COLO829 (cell line): ENCODE results near the gene GRIA3.
"Not testable (repeated sequence)": the region's sequence is repeated elsewhere in the genome, so short reads cannot be mapped to it uniquely, and the experiment has no call there.

Experiments
- DNase-seq: peaks from one replicate; pipeline ENCODE4 v3.0.0; 2012; ENCODE audit warnings: low spot score

Gene GRIA3

DNA sequence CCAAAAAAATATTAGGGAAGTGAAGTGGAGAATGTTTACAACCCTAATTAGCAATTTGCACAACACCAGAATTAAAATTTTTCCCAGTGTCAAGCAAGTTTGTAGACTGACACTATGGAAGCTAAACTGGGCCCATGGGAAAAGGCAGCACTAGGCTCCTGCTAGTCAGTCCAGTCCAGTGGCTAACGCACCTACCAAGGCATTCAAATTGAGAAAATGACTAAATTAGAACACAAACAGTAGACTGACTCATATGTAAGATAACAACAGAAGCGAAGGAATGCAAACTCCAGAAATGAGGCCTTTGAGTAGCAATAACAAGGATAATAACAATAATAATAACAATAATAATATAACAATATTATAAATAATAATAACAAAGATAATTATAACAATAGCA is 90.7 kb downstream of the GRIA3 start:
- no peak for DNase-seq

- DNase-seq, result no peak
Observed at GRCh38 chrX:123277347-123277746, 93.3 kb downstream of the GRIA3 start.

- no peak for DNase-seq
Observed at GRCh38 chrX:123277821-123278220, 93.7 kb downstream of the GRIA3 start.

GRCh38 chrX:123282241-123282640 is 98.2 kb downstream of the GRIA3 start:
- no peak for DNase-seq

DNA sequence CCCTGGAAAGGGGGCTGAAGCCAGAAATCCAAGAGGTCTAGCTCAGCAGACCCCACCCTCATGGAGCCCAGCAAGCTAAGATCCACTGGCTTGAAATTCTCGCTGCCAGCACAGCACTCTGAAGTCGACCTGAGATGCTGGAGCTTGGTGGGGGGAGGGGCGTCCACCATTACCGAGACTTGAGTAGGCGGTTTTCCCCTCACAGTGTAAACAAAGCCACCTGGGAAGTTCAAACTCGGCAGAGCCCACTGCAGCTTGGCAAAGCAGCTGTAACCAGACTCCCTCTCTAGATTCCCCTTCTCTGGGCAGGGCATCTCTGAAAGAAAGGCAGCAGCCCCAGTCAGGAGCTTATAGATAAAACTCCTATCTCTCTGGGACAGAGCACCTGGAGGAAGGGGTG is 99.3 kb downstream of the GRIA3 start:
- not testable (repeated sequence) for DNase-seq

DNA sequence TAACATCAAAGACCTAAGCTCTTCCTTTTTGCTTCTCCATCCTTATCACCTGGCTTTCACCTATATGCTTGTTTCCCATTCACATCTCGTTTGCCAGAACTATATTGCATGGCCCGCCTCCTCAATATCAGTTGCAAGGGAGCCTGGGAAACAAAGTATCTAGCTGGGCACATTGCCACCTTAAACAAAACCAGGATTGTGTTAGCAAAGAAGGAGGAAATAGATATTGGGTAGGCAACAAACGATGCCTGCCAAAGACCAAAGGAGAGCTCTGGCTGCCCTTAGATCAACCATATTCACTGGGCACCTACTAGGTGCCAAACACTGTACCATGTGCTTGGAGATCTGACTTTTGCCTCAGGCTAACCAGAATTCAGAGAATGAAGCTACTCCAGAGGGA is 107.5 kb downstream of the GRIA3 start:
- DNase-seq, result peak; percentile 33

GRCh38 chrX:123298026-123298425 is 113.9 kb downstream of the GRIA3 start:
- no peak for DNase-seq

GRCh38 chrX:123303429-123303828 is 119.4 kb downstream of the GRIA3 start:
- DNase-seq, result no peak

GRCh38 chrX:123308658-123309057 is 124.6 kb downstream of the GRIA3 start:
- DNase-seq, result no peak

DNA sequence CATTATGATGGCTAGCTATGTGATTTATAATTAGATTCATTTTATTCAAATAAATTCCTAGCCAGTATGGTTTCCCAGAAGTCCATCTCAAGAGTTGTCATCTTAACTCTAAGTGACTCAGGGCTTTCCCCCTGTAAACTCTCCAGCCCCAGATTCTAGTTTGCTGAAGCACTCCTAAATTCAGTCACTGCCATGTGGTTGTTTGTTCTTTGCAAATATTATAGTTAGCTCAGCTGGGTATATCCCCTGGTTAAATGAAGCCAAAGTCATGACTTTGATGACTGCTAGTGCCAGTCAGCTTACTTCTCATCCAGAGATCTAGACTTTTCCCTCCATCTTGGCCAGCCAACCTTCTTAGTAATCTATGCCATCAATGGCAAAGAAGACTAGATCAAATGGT is 126.0 kb downstream of the GRIA3 start:
- DNase-seq, result no peak

DNA sequence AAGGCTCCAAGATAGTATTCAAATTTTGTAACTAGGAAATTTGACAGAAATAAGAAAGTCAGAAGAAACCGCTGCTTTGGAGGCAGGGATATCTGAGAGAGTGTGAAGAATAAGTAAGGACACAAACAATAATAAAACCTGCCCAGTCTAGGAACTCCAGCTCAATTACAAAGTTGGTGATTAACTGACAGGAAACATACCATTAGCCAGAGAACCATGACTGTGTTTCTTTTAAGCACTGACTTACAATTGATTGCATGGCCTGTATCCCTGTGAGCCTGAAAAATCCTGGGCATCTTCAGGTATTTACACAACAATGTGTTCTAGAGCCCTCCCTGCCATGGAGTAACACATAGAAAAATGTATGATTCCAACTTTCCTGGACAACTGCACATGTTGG is 127.4 kb downstream of the GRIA3 start:
- DNase-seq, result no peak

- DNase-seq, result no peak
Observed at GRCh38 chrX:123313486-123313885, 129.4 kb downstream of the GRIA3 start.

- DNase-seq, result no peak
Observed at GRCh38 chrX:123320622-123321021, 136.5 kb downstream of the GRIA3 start.

DNA sequence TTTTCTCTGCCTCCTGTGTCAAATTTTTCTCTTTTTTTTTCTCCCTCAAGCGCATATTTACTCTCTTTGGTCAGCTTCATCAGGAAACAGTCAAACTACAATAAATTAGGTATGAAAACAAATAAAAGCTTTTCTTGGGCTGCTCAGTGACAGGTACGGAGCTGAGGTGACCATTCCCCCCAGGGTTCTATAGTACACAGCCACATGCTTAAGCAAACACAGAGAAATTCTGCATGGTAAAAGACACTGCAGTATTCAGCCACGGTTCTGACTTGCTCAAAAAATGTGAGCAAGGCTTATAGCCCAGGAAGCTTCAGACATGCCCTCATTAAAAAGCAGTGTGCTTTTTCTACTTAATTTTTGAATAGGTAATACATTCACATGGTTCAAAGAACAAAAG is 138.5 kb downstream of the GRIA3 start:
- DNase-seq, result no peak

GRCh38 chrX:123324625-123325024 is 140.5 kb downstream of the GRIA3 start:
- no peak for DNase-seq

GRCh38 chrX:123330229-123330942 is 146.3 kb downstream of the GRIA3 start:
- DNase-seq, result no peak

DNA sequence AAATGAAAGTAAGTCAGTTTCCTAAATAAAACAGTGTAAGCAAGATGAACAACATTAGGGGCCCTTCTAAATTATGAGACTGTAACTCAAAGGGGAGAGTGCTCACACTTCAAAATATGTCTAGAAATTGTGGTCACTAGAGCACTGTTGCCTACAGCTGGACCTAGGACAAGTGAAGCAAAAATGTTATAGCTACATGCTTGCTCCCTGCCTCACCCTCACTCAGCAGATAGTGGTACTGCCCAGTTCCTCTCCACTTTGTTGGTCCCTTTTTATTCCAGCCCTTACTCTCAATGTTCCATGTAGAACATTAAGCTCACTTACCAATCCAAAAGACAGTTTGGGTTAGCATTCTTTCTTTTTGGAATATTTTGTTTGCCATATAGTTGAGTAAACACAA is 147.3 kb downstream of the GRIA3 start:
- no peak for DNase-seq

GRCh38 chrX:123331859-123332258 is 147.8 kb downstream of the GRIA3 start:
- no peak for DNase-seq

DNA sequence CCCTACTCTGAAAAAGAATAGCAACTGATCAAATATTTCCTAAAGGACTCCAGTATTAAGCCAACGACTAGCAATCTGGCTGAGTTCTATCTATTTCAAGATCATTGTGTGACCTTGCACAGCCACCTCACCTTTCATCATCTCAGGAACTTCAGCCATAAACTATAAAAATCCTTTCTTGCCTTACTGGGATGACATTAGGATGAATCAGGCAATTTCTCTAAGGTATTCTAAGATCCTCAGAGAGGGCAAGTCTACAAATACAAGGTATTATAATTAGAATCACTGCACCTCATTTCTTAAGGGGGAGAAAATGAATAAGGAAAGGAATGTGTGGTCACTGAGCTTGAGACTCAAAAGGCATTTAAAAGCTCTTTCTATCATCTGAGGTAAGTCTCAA is 152.6 kb downstream of the GRIA3 start:
- no peak for DNase-seq

- DNase-seq, result no peak
Observed at GRCh38 chrX:123337886-123338639, 154.0 kb downstream of the GRIA3 start.

DNA sequence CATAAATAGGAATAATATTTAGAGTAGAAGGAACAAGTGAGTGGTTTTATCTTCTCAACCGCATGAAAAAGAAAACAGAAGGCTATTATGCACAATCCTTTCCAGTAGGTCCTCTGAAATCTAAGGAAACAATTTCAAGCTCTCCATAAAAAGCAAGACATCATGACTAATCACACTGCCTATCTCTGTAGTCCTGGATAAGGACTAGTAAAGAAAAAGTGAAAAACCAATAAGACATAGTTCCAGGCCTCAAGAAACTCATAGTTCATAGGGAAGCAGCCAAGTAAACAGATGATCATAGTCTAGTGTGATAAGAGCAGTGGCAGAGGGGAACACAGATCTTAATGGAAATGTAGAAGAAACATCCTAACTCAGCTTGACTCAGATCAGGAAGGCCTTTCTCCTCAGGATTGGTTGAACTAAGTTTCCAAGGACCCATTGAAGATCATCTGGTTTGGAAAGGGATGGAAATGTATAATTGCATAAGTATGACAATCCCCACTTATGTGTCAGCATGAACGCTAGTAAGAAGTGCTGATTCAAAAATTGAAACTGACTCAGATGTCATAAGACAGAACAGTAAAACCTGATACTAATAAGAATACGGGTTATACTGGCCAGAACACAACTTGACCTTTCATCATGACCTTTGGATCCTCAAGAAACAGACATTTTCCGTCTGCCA is 155.3 kb downstream of the GRIA3 start:
- peak; percentile 36 for DNase-seq

DNA sequence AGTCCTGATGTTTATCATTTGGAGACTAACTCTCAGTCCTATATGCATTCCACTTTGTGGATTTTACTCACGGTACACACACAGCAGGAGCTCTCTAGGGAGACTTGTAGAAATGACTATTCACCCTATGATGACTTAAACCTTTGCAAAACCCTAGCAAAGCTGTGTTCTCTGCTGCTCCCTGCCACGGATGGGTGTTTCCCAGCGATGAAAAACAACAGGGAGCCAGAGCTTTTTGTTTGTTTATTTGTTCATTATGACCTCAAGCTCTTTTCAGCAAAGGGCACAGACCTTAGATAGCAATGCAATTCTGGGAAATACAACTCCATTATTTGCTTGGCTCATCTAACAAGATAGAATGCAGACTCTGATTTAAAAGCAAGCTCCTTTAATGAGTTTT is 156.6 kb downstream of the GRIA3 start:
- no peak for DNase-seq

DNA sequence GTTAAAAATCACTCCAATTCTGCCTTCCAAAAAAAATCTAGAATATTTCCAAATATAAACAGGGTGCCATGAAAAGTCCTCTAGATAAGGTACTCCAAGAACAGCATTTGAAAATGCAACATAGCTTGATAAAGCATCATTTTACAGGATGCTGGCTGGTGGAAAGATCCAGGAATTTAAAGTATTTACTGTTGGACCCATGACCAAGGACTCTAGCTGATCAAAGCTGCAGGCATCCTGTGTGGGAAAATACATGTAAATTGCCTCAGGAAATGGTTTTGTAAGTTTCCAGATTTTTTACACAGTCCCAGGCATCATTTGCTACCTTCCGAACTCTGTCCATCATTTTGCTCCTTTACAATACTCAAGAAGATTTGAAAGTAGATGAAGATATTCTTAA is 164.4 kb downstream of the GRIA3 start:
- no peak for DNase-seq
